GM10266 (cell line): Measurements from ENCODE around the gene FAIM2.

Experiments used
- DNase-seq: peaks from one replicate; pipeline ENCODE4 v3.0.0; 2012; ENCODE audit errors: extremely low spot score
- CTCF ChIP-seq: IDR thresholded peaks from 2 replicates; pipeline ENCODE4 v1.5.1; 2012; ENCODE audit warnings: mild to moderate bottlenecking, low read depth; ENCODE audit not compliant: control insufficient read depth, insufficient read depth; ENCODE audit errors: missing control alignments

FAIM2 gene

GRCh38 chr12:49903700-49904423, at the start of gene FAIM2:
TSS of gene FAIM2 (minus strand) at chr12:49903900. CDS start at chr12:49903792, 108 bp downstream.
- no peak for TF ChIP-seq CTCF
- DNase-seq = no peak

- no peak for TF ChIP-seq CTCF
- no peak for DNase-seq
These were observed 49.5 kb upstream of the FAIM2 start for GRCh38 chr12:49953151-49953550.

DNA sequence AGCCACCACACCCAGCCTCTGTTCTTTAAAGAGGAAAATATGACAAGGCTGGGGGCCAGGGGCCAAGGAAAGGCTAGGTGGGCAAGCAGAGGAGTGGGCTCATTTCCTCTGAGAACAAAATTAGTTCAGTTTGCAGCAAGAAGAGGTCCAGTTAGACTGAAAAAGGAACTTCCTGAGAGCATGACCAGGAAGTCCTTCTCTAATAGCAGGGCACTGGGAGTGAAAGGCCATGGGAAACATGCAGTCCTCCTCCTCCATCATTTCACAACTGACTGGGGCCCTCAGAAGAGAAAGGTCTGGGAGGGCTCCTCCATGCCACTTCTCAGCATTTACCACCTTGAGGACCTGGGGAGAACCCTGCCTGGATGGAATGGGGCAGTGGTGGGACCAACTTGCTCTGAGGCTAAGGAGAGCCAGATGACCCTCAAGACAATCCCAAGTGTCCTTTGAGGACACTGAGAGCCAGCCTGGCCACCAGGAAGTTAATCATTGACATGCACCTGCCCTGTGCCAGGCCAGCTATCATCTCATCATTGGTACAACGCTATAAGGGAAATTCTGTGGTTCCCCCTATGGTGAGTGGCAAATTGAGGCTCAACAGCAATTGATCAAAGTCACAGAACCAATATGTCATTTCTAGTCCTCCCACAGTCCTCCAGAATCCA, 48.8 kb upstream of the FAIM2 start:
- TF ChIP-seq CTCF = no peak
- DNase-seq = no peak

DNA sequence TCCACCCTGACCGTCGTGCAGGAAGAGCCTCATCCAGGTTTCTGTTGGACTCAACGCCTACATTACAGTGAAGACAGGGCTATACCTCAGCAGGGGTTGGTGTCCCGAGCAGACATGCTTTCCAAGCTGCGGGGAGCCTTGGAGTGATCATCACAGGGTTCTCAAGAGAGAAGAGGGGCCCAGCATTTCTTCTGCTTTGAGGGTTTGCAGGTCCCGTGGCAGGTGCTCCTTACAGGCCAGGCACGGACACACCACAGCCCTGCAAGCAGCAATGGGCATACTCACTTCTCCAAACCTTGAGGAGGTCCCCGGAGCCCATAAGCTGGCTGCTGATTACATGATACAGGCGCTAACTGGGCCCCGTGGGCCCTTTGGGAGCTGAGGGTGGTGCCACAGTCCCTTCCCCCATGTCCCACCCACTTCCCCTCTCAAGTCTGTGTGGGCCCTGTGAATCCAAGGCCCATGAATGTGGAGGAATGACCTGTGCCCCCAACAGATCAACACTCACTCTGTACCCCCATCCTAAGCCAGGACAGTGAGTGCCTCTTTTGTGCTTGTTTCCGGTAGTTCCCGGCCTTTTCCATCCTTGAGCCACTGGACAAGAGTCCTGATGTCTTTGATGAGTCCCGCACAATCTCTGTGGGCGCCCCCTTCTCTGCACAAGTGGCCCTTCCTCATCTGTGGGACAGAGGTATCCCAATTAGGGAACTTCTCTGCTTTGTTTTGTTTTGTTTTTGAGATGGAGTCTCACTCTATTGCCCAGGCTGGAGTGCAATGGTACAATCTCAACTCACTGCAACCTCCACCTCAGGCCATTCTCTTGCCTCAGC, 47.9 kb upstream of the FAIM2 start:
- no peak for TF ChIP-seq CTCF
- DNase-seq = no peak

- TF ChIP-seq CTCF = no peak
- no peak for DNase-seq
These were observed 46.9 kb upstream of the FAIM2 start, which contains the start of gene AQP2 for GRCh38 chr12:49950273-49951251. TSS of gene AQP2 (plus strand) at chr12:49950737. CDS start at chr12:49950831, 94 bp downstream.

DNA sequence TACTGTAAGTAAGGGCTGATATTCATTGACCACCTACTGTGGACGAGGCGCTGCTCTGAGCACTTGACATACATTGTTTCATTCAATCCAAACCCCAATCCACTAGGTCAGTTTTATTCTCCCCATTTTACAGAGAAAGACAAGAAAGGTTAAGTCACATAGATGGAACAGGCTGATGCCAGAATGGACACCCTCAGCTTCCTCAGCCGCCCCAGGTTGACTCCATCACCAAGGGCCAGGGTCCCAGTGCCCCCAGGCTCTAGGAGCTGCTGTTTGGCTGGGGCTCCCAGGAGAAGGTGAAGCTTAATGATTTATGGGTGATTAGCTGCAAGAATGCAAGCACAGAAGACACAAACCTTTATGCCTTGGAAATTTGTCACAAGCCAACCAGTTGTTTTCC, 46.2 kb upstream of the FAIM2 start:
- no peak for DNase-seq
- no peak for TF ChIP-seq CTCF
